COLO829 (cell line): ENCODE results near the gene AKNA.
A peak's percentile ranks its signal among the peaks of the same experiment; 100 is the strongest.

Experiments used
- DNase-seq: peaks from one replicate; pipeline ENCODE4 v3.0.0; 2012; ENCODE audit warnings: low spot score

The AKNA gene

GRCh38 chr9:114396558-114397218 lies 8.9 kb upstream of the AKNA start:
- DNase-seq = no peak

- DNase-seq = no peak
Observed at GRCh38 chr9:114395768-114396167, 8.0 kb upstream of the AKNA start.

- DNase-seq = no peak
Observed at GRCh38 chr9:114395334-114395617, 7.5 kb upstream of the AKNA start.

GRCh38 chr9:114394523-114395333 lies 6.9 kb upstream of the AKNA start:
- DNase-seq = no peak

GRCh38 chr9:114392749-114393112 lies 4.9 kb upstream of the AKNA start:
- DNase-seq = no peak

- DNase-seq = no peak
Observed at GRCh38 chr9:114390952-114391351, 3.2 kb upstream of the AKNA start.

GRCh38 chr9:114389612-114390368 lies 2.0 kb upstream of the AKNA start:
- no peak for DNase-seq

- no peak for DNase-seq
Observed at GRCh38 chr9:114388764-114389375, 1.1 kb upstream of the AKNA start.

GRCh38 chr9:114388357-114388682 lies 538 bp upstream of the AKNA start:
- no peak for DNase-seq

GRCh38 chr9:114386886-114387679 lies 699 bp downstream of the AKNA start:
- DNase-seq = no peak

GRCh38 chr9:114386361-114386885 lies 1.4 kb downstream of the AKNA start:
- DNase-seq = no peak

- DNase-seq = peak; percentile 77
Observed at GRCh38 chr9:114385397-114386181, 2.2 kb downstream of the AKNA start.

- no peak for DNase-seq
Observed at GRCh38 chr9:114384836-114385396, 2.9 kb downstream of the AKNA start.

- no peak for DNase-seq
Observed at GRCh38 chr9:114384341-114384740, 3.4 kb downstream of the AKNA start.

GRCh38 chr9:114383521-114384231 lies 4.1 kb downstream of the AKNA start:
- DNase-seq = peak; percentile 76

GRCh38 chr9:114382699-114383520 lies 4.9 kb downstream of the AKNA start:
- DNase-seq = no peak

- no peak for DNase-seq
Observed at GRCh38 chr9:114378883-114379282, 8.9 kb downstream of the AKNA start.

GRCh38 chr9:114378016-114378415 lies 9.8 kb downstream of the AKNA start:
- no peak for DNase-seq
